ENCODE results near the gene CYP4X1. TPM values are rescaled to one million over a fixed set of nuclear protein-coding genes. Genes with fewer than 3 reads are reported as not detected.
"Not testable (repeated sequence)": the region's sequence is repeated elsewhere in the genome, so short reads cannot be mapped to it uniquely, and the experiment has no call there.

CYP4X1 gene, protein sequence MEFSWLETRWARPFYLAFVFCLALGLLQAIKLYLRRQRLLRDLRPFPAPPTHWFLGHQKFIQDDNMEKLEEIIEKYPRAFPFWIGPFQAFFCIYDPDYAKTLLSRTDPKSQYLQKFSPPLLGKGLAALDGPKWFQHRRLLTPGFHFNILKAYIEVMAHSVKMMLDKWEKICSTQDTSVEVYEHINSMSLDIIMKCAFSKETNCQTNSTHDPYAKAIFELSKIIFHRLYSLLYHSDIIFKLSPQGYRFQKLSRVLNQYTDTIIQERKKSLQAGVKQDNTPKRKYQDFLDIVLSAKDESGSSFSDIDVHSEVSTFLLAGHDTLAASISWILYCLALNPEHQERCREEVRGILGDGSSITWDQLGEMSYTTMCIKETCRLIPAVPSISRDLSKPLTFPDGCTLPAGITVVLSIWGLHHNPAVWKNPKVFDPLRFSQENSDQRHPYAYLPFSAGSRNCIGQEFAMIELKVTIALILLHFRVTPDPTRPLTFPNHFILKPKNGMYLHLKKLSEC
- 2.0 and 2.9 TPM in 2 replicates for total RNA-seq (2014; rRNA removed; shearing (Covaris generic))

GRCh38 chr1:47023268-47024140 is at the start of gene CYP4X1:
Gene CYP4X1, plus strand, starts transcription at chr1:47023669. Its CDS starts 149 bp downstream, at chr1:47023818.
- peak within 1 kb of the TSS; percentile 55 for H3K4me3 ChIP-seq (ENCODE audit: insufficient read depth, low read depth, low read length)
- H3K36me3 ChIP-seq (replicated peaks; ENCODE audit: control insufficient read depth, insufficient read depth, low read length), result no peaks in the 10 kb centered on the region
- peaks cover 20% of the 10 kb centered on the region for H3K27me3 ChIP-seq (ENCODE audit: control insufficient read depth, insufficient read depth, low read length)
- peak; percentile 80 for DNase-seq

DNA sequence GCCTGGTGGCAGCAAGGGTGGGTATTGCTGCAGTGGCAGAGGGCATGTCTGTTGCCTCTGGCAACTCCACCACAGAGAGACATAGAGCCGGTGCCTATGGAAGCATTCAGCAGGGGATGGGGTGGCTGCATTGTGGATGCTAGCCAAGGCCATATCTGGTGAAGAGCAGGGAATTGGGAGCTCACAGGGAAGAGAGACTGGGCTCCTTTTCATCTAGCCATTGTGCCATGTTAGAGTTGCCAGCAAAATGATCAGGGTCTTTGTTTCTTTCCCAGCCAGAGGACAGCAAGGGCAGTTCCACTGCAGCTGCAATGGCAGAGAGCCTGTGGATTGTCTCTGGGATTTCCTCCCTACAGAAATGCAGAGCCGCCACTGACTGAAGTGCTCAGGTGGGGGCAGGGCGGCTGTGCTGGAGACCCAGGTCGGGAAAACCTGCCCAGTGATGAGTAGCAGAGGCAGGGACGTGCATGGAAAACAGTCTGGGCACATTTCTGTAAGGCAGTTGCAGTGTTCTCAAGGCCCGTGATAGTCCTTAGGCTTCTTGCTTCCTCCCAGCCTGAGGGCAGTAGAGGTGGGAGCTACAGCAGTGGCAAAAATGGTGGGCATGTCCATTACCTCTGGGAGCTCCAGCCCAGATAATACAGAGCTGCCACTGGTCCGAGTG is 40.2 kb upstream of the CYP4X1 start:
- DNase-seq, result peak; percentile 28
- Histone ChIP-seq H3K27me3 (ENCODE audit: control insufficient read depth, insufficient read depth, low read length) (no peaks in the 10 kb centered on the region), H3K36me3 (replicated peaks; ENCODE audit: control insufficient read depth, insufficient read depth, low read length) (no peaks in the 10 kb centered on the region), H3K4me3 (ENCODE audit: insufficient read depth, low read depth, low read length) (no peak overlapping the region)

GRCh38 chr1:46983830-46984586 is 39.5 kb upstream of the CYP4X1 start:
- Histone ChIP-seq H3K36me3 (replicated peaks; ENCODE audit: control insufficient read depth, insufficient read depth, low read length) (no peaks in the 10 kb centered on the region), H3K27me3 (ENCODE audit: control insufficient read depth, insufficient read depth, low read length) (no peaks in the 10 kb centered on the region), H3K4me3 (ENCODE audit: insufficient read depth, low read depth, low read length) (no peak overlapping the region)
- DNase-seq, result no peak

DNA sequence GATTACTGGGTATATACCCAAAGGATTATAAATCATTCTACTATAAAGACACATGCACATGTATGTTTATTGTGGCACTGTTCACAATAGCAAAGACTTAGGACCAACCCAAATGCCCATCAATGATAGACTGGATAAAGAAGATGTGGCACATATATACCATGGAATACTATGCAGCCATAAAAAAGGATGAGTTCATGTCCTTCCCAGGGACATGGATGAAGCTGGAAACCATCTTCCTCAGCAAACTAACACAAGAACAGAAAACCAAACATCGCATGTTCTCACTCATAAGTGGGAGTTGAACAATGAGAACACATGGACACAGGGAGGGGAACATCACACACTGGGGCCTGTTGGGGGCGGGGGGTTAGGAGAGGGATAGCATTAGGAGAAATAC is 32.9 kb upstream of the CYP4X1 start:
- H3K27me3 ChIP-seq (ENCODE audit: control insufficient read depth, insufficient read depth, low read length); H3K4me3 ChIP-seq (ENCODE audit: insufficient read depth, low read depth, low read length); DNase-seq; H3K36me3 ChIP-seq (replicated peaks; ENCODE audit: control insufficient read depth, insufficient read depth, low read length): not testable (repeated sequence)

GRCh38 chr1:46991083-46991923 is 32.2 kb upstream of the CYP4X1 start:
- no peaks in the 10 kb centered on the region for H3K27me3 ChIP-seq (ENCODE audit: control insufficient read depth, insufficient read depth, low read length)
- DNase-seq, result no peak
- no peaks in the 10 kb centered on the region for H3K36me3 ChIP-seq (replicated peaks; ENCODE audit: control insufficient read depth, insufficient read depth, low read length)
- H3K4me3 ChIP-seq (ENCODE audit: insufficient read depth, low read depth, low read length), result no peak overlapping the region

DNA sequence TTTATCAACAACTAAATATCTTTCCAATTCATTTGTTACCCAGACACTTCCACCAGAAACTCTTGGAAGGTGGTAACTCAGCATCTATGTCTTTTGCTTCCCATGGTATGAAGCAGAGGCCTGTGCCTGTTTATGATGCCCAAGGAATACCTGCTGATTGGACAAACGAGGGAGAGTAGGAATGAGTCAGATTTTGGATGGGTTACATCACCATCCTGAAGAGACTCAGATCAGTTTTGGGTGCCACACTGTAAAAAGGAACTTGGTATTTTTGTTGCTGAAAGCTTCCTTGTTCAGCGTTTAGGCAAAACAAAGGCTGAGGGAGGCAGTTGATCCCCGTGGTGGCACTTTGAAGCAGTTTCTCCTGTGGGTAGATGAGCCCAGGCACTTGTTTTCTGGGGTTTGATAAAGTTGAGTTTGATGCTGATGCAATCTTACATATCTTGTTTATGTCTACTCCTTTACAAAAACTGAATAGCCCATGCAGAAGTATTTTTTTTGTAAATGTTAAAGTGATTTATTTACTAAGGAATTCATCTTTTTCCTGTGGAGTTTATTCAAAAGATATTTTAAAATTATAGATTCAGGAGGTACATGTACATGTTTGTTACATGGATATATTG is 26.7 kb upstream of the CYP4X1 start:
- Histone ChIP-seq H3K27me3 (ENCODE audit: control insufficient read depth, insufficient read depth, low read length) (no peaks in the 10 kb centered on the region), H3K36me3 (replicated peaks; ENCODE audit: control insufficient read depth, insufficient read depth, low read length) (no peaks in the 10 kb centered on the region), H3K4me3 (ENCODE audit: insufficient read depth, low read depth, low read length) (no peak overlapping the region)
- no peak for DNase-seq

- no peaks in the 10 kb centered on the region for H3K27me3 ChIP-seq (ENCODE audit: control insufficient read depth, insufficient read depth, low read length)
- DNase-seq, result no peak
- H3K4me3 ChIP-seq (ENCODE audit: insufficient read depth, low read depth, low read length), result no peak overlapping the region
- H3K36me3 ChIP-seq (replicated peaks; ENCODE audit: control insufficient read depth, insufficient read depth, low read length), result no peaks in the 10 kb centered on the region
Observed at GRCh38 chr1:47002211-47002610, 21.3 kb upstream of the CYP4X1 start.

GRCh38 chr1:47003896-47004403 is 19.5 kb upstream of the CYP4X1 start:
- Histone ChIP-seq H3K36me3 (replicated peaks; ENCODE audit: control insufficient read depth, insufficient read depth, low read length) (no peaks in the 10 kb centered on the region), H3K4me3 (ENCODE audit: insufficient read depth, low read depth, low read length) (no peak overlapping the region), H3K27me3 (ENCODE audit: control insufficient read depth, insufficient read depth, low read length) (no peaks in the 10 kb centered on the region)
- no peak for DNase-seq

DNA sequence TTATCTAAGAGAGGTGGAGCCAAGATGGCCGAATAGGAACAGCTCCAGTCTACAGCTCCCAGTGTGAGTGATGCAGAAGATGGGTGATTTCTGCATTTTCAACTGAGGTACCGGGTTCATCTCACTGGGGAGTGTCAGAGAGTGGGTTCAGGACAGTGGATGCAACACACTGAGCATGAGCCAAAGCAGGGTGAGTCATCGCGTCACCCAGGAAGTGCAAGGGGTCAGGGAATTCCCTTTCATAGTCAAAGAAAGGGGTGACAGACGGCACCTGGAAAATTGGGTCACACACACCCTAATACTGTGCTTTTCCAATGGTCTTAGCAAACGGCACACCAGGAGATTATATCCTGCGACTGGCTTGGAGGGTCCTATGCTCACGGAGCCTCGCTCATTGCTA is 17.0 kb upstream of the CYP4X1 start:
- not testable (repeated sequence) for H3K27me3 ChIP-seq (ENCODE audit: control insufficient read depth, insufficient read depth, low read length); H3K36me3 ChIP-seq (replicated peaks; ENCODE audit: control insufficient read depth, insufficient read depth, low read length); DNase-seq; H3K4me3 ChIP-seq (ENCODE audit: insufficient read depth, low read depth, low read length)

DNA sequence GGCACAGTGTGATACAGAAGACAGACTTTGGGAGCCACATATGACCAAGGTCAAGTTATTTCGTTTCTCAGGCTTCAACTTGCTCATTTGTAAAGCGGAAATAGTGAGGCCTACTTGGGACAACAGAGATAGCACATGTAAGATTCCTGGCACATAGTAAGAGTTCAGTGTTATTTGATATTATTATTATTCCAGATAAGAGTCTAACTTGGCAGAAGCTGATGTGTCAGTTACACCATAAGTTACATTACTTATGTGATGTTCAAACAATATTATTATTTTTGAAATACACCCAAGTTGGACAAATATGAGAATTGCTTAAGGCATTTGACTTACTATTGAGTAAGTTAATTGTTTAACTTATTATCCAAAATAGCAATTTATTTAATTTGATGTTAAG is 10.2 kb upstream of the CYP4X1 start:
- no peak for DNase-seq
- Histone ChIP-seq H3K27me3 (ENCODE audit: control insufficient read depth, insufficient read depth, low read length) (no peaks in the 10 kb centered on the region), H3K36me3 (replicated peaks; ENCODE audit: control insufficient read depth, insufficient read depth, low read length) (no peaks in the 10 kb centered on the region), H3K4me3 (ENCODE audit: insufficient read depth, low read depth, low read length) (no peak overlapping the region)

DNA sequence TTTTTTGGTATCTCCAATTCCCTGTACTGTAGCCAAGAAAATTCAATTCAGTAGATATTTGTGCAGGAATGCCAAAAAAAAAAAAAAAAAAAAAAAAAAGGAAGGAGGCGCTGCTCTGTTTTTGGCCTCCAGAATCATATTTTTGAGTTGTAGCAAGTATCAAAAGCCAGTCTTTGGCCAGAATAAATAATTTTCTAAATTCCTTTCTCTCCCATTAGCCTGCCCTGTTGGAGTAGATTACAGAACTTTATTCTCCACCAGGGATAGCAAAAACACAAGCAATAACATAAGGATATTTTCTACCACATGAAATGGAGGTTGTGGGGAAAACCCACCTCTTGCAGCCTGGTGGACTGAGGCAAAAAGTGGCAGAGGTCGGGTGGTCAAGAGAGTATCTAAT is 2.4 kb upstream of the CYP4X1 start:
- H3K4me3 ChIP-seq (ENCODE audit: insufficient read depth, low read depth, low read length), result no peak overlapping the region
- H3K27me3 ChIP-seq (ENCODE audit: control insufficient read depth, insufficient read depth, low read length), result peaks cover 20% of the 10 kb centered on the region
- DNase-seq, result no peak
- no peaks in the 10 kb centered on the region for H3K36me3 ChIP-seq (replicated peaks; ENCODE audit: control insufficient read depth, insufficient read depth, low read length)

GRCh38 chr1:47024141-47024801 is 802 bp downstream of the CYP4X1 start:
- Histone ChIP-seq H3K36me3 (replicated peaks; ENCODE audit: control insufficient read depth, insufficient read depth, low read length) (no peaks in the 10 kb centered on the region), H3K27me3 (ENCODE audit: control insufficient read depth, insufficient read depth, low read length) (peaks cover 20% of the 10 kb centered on the region), H3K4me3 (ENCODE audit: insufficient read depth, low read depth, low read length) (peak overlapping the region; percentile 55)
- DNase-seq, result peak; percentile 19

Measured in H7 (cell line).